Activated T-helper 1 cell treated with Interleukin-2 at 50 U/mL for 16 hours (primary cell): ENCODE measurements around the gene MAB21L2.

ENCODE experiments used
- DNase-seq: peaks from one replicate; pipeline ENCODE4 v3.0.0-alpha.2; 2020; ENCODE audit warnings: low read depth

Gene MAB21L2

GRCh38 chr4:150619042-150619441 is 37.1 kb downstream of the MAB21L2 start:
- no peak for DNase-seq

GRCh38 chr4:150624055-150624454 is 42.1 kb downstream of the MAB21L2 start:
- no peak for DNase-seq

GRCh38 chr4:150625033-150625432 is 43.1 kb downstream of the MAB21L2 start:
- no peak for DNase-seq

GRCh38 chr4:150628073-150628472 is 46.1 kb downstream of the MAB21L2 start:
- DNase-seq: no peak

- DNase-seq: no peak
Measured at GRCh38 chr4:150632639-150633038, 50.7 kb downstream of the MAB21L2 start.
